Kidney (tissue), 14 donors: Measurements from ENCODE around the gene GIPC3. TPM values are rescaled to one million over a fixed set of nuclear protein-coding genes. Genes with fewer than 3 reads are reported as not detected.
A peak's percentile ranks its signal among the peaks of the same experiment; 100 is the strongest.

Experiments used
- DNase-seq, 5 donors: peaks; one replicate each; pipeline ENCODE4 v3.0.0-alpha.2; 2013 to 2020
- FAIRE-seq: peaks from 2 replicates; lab custom pipeline; 2012; peaks lifted over from hg19 to GRCh38; lab: Jason Lieb, UNC
- H3K27ac ChIP-seq, 2 donors: one replicate each; pipeline ENCODE4 v1.7.0; 2013; ENCODE audit warnings: low read depth in 2 of 2, low read length in 2 of 2, inconsistent platforms in 1 of 2
- H3K27me3 ChIP-seq: one replicate; pipeline ENCODE4 v1.7.1; 2013; ENCODE audit warnings: low read length, inconsistent platforms; ENCODE audit not compliant: control insufficient read depth, insufficient read depth
- H3K36me3 ChIP-seq, 3 donors: one replicate each; pipeline versions ENCODE4 v1.7.0 to v1.7.1; 2013; ENCODE audit warnings: low read length in 3 of 3, control low read depth in 1 of 3, inconsistent platforms in 1 of 3; ENCODE audit not compliant: insufficient read depth in 3 of 3, control insufficient read depth in 2 of 3
- H3K4me1 ChIP-seq, 3 donors: one replicate each; pipeline versions ENCODE4 v1.7.0 to v1.7.1; 2013; ENCODE audit warnings: low read length in 3 of 3, inconsistent platforms in 1 of 3, low read depth in 1 of 3; ENCODE audit not compliant: control insufficient read depth in 2 of 3, insufficient read depth in 2 of 3
- H3K4me3 ChIP-seq, 3 donors: one replicate each; pipeline versions ENCODE4 v1.7.0 to v1.8.1; 2013; ENCODE audit warnings: low read length in 3 of 3, control low read depth in 1 of 3, inconsistent platforms in 1 of 3
- H3K9ac ChIP-seq, 3 donors: one replicate each; pipeline versions ENCODE4 v1.7.0 to v1.7.1; 2013; ENCODE audit warnings: low read length in 3 of 3, control low read depth in 1 of 3, inconsistent platforms in 1 of 3
- H3K9me3 ChIP-seq, 3 donors: one replicate each; pipeline versions ENCODE4 v1.7.0 to v1.7.1; 2013; ENCODE audit warnings: low read length in 3 of 3, control low read depth in 1 of 3, inconsistent platforms in 1 of 3; ENCODE audit not compliant: control insufficient read depth in 2 of 3, insufficient read depth in 1 of 3
- CTCF ChIP-seq: IDR thresholded peaks from 3 replicates; pipeline ENCODE4 v1.5.1; 2012; ENCODE audit warnings: mild to moderate bottlenecking, moderate library complexity, borderline replicate concordance; ENCODE audit not compliant: insufficient read depth; ENCODE audit errors: extremely low read depth
- intact Hi-C: fragments of 100-400 bp; cut with DNase I; formaldehyde crosslinking; loops from one replicate; pipeline ENCODE4 v1.11.1; 2022
- polyA plus RNA-seq: library from polyadenylated mRNA; stranded (reverse); fragments of 350-450 nt; fragmentation: Illumina TruSeq; extraction: RNeasy Lipid Tissue Mini Kit (QIAGEN cat#74804); gene quantifications from one replicate; pipeline ENCODE4 v1.2.3, GENCODE V29; 2014; ENCODE audit warnings: low read depth, low replicate concordance; ENCODE audit not compliant: insufficient read depth
- total RNA-seq: library from RNA; stranded (reverse); fragmentation: NEBNext Ultra II Directional; extraction: Animal tissue kit (Norgen Biotek cat#: 25700); gene quantifications from one replicate; pipeline ENCODE4 v1.2.1, GENCODE V29; 2021
- donor health status: control.
- donor health status: control.
- donor health status: control.
- donor health status: control.
- donor health status: control.
- donor health status: DM: yes; HTN: yes; CAD: no.
- donor health status: Normal renal cell carcinoma (clear cell type).

The GIPC3 gene
- total and polyA plus RNA-seq, 2 donors from 2014 or later, result 2.1 TPM

GRCh38 chr19:3547767-3548282, 37.5 kb upstream of the GIPC3 start:
- Histone ChIP-seq H3K27me3 (no peaks in the 10 kb centered on the region), H3K4me1 (peaks cover 0 to 6% (median 0%) of the 10 kb centered on the region in 3 donors), H3K27ac (no peak overlapping the region), H3K9me3 (no peaks in the 10 kb centered on the region), H3K36me3 (peaks cover 0 to 13% (median 0%) of the 10 kb centered on the region in 3 donors), H3K9ac (no peak overlapping the region), H3K4me3 (no peak overlapping the region)
- DNase-seq, result peak in 2 of 5 donors; percentile 39 to 76
- no peak for FAIRE-seq
- intact Hi-C loops, result no loop called here
- no peak for TF ChIP-seq CTCF

GRCh38 chr19:3548606-3549005, 36.7 kb upstream of the GIPC3 start:
- H3K27me3 ChIP-seq, result no peaks in the 10 kb centered on the region
- intact Hi-C loops, result no loop called here
- no peak for TF ChIP-seq CTCF
- no peak overlapping the region for H3K4me3 ChIP-seq
- peak in 1 of 5 donors; percentile 30 for DNase-seq
- FAIRE-seq, result no peak
- H3K9ac ChIP-seq, result no peak overlapping the region
- no peaks in the 10 kb centered on the region for H3K9me3 ChIP-seq
- peak overlapping the region in 1 of 2 donors; percentile 22 for H3K27ac ChIP-seq
- peaks cover 0 to 13% (median 0%) of the 10 kb centered on the region in 3 donors for H3K36me3 ChIP-seq
- peaks cover 0 to 6% (median 0%) of the 10 kb centered on the region in 3 donors for H3K4me1 ChIP-seq

DNA sequence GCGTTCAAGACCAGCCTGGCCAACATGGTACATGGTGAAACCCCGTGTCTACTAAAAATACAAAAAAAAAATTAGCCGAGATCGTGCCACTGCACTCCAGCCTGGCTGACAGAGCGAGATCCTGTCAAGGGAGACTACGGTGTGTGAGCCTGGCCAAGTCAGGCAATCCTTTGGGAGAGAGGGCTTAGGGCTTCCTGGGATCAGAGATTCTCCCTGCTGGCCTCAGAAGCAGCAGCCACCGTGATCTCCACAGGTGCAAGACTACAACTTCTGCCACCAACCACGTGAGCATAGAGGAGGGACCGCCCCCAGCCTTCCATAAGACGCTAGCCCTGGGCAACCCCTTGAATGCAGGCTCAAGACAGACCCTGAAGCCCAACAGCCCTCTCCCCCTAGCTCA, 35.5 kb upstream of the GIPC3 start:
- Histone ChIP-seq H3K27ac (no peak overlapping the region), H3K4me1 (peaks cover 0 to 10% (median 3%) of the 10 kb centered on the region in 3 donors), H3K27me3 (no peaks in the 10 kb centered on the region), H3K9ac (no peak overlapping the region), H3K4me3 (no peak overlapping the region), H3K9me3 (no peaks in the 10 kb centered on the region), H3K36me3 (peaks cover 0 to 8% (median 0%) of the 10 kb centered on the region in 3 donors)
- FAIRE-seq (no peak), DNase-seq (no peak)
- TF ChIP-seq CTCF, result no peak
- intact Hi-C loops, result no loop called here
